Panc1 (cell line): ENCODE results near the gene TINAGL1. TPM values are rescaled to one million over a fixed set of nuclear protein-coding genes. Genes with fewer than 3 reads are reported as not detected.

ENCODE experiments used
- ATAC-seq: fragments of 200-7000 bp; cut with Tn5 transposase; 2 replicates; pipeline ENCODE4 v1.9.1; 2020; ENCODE audit warnings: mild to moderate bottlenecking, moderate library complexity
- BruUV-seq: library from RNA; stranded (reverse); fragments of 400-500 nt; replicated peaks from 2 replicates; lab custom pipeline; 2021; lab: Mats Ljungman, UMichigan
- CTCF ChIA-PET: fragments of 300-600 bp; sonication (Branson Sonifier 250); formaldehyde crosslinking; loops from one replicate; lab custom pipeline; 2022; ENCODE audit warnings: antibody characterized with exemption; lab: Charles Lee
- POLR2A ChIA-PET: fragments of 300-600 bp; sonication (Branson Sonifier 250); formaldehyde crosslinking; loops from one replicate; lab custom pipeline; 2022; ENCODE audit warnings: antibody characterized with exemption; lab: Charles Lee
- DNase-seq: peaks from one replicate; pipeline ENCODE4 v3.0.0-alpha.2; 2010; ENCODE audit warnings: low read depth, low spot score
- H3K27ac ChIP-seq: 2 replicates; pipeline ENCODE4 v1.5.1; 2011; ENCODE audit warnings: mild to moderate bottlenecking, low read length, inconsistent platforms
- H3K27me3 ChIP-seq: fragments of 200-500 bp; sonication (Bioruptor generic); 2 replicates; pipeline ENCODE4 v1.6.0; 2014; ENCODE audit warnings: low read length, inconsistent platforms; ENCODE audit not compliant: control insufficient read depth, insufficient read depth
- H3K36me3 ChIP-seq: fragments of 200-500 bp; sonication (Bioruptor generic); 2 replicates; pipeline ENCODE4 v1.5.1; 2014; ENCODE audit warnings: inconsistent platforms, mild to moderate bottlenecking, low read length, moderate library complexity; ENCODE audit not compliant: control insufficient read depth, insufficient read depth
- H3K4me1 ChIP-seq: 2 replicates; pipeline ENCODE4 v1.5.1; 2011; ENCODE audit warnings: inconsistent platforms, mild to moderate bottlenecking, low read length, moderate library complexity; ENCODE audit not compliant: control insufficient read depth, insufficient read depth
- H3K4me3 ChIP-seq, 2 experiments: 2 replicates each; pipeline ENCODE4 v1.5.1; 2011 to 2012; ENCODE audit warnings: low read depth in 2 of 2, low read length in 2 of 2, mild to moderate bottlenecking in 2 of 2, inconsistent platforms in 1 of 2, moderate library complexity in 1 of 2
- H3K9me3 ChIP-seq: fragments of 200-500 bp; sonication (Bioruptor generic); 2 replicates; pipeline ENCODE4 v1.5.1; 2014; ENCODE audit warnings: low read depth, mild to moderate bottlenecking, inconsistent platforms, low read length, moderate library complexity; ENCODE audit not compliant: control insufficient read depth, insufficient read depth
- CTCF ChIP-seq: fragments of 450-650 bp; IDR thresholded peaks from 2 replicates; pipeline ENCODE4 v1.5.1; 2017; ENCODE audit warnings: mild to moderate bottlenecking
- POLR2AphosphoS5 ChIP-seq: IDR thresholded peaks from 2 replicates; pipeline ENCODE4 v1.6.1; 2012; ENCODE audit warnings: mild to moderate bottlenecking, low read depth, low read length, moderate library complexity
- SIN3A ChIP-seq: IDR thresholded peaks from 2 replicates; pipeline ENCODE4 v1.6.1; 2012; ENCODE audit warnings: low read depth, mild to moderate bottlenecking, low read length, moderate library complexity, borderline replicate concordance; ENCODE audit not compliant: insufficient read depth
- TCF7L2 ChIP-seq: IDR thresholded peaks from 2 replicates; pipeline ENCODE4 v1.6.1; 2011; ENCODE audit warnings: mild to moderate bottlenecking, low read depth, low read length, inconsistent platforms
- in situ Hi-C: cut with HindIII; loops from 2 replicates; pipeline ENCODE4 v1.10.0; 2016; ENCODE audit warnings: low sequenced_read_pairs, low pct_unique_long_range_greater_than_20kb
- intact Hi-C: fragments of 100-400 bp; cut with micrococcal nuclease; formaldehyde crosslinking; loops from one replicate; pipeline ENCODE4 v1.10.0; 2022; ENCODE audit not compliant: unreplicated experiment
- total RNA-seq: library from RNA; stranded (reverse); gene quantifications from one replicate; pipeline ENCODE4 v1.2.1, GENCODE V29; 2021; ENCODE audit not compliant: unreplicated experiment
- TF ChIP-seq, protein P1 (sequence below), 2 experiments: IDR thresholded peaks; 2 replicates each; pipeline ENCODE4 v1.6.1; 2011 to 2012; ENCODE audit warnings: low read depth in 2 of 2, control low read depth in 1 of 2, low read length in 1 of 2, mild to moderate bottlenecking in 1 of 2, moderate library complexity in 1 of 2; ENCODE audit not compliant: insufficient read depth in 1 of 2

Gene TINAGL1
- total RNA-seq, 1 experiment from 2014 or later = 6.1 TPM

DNA sequence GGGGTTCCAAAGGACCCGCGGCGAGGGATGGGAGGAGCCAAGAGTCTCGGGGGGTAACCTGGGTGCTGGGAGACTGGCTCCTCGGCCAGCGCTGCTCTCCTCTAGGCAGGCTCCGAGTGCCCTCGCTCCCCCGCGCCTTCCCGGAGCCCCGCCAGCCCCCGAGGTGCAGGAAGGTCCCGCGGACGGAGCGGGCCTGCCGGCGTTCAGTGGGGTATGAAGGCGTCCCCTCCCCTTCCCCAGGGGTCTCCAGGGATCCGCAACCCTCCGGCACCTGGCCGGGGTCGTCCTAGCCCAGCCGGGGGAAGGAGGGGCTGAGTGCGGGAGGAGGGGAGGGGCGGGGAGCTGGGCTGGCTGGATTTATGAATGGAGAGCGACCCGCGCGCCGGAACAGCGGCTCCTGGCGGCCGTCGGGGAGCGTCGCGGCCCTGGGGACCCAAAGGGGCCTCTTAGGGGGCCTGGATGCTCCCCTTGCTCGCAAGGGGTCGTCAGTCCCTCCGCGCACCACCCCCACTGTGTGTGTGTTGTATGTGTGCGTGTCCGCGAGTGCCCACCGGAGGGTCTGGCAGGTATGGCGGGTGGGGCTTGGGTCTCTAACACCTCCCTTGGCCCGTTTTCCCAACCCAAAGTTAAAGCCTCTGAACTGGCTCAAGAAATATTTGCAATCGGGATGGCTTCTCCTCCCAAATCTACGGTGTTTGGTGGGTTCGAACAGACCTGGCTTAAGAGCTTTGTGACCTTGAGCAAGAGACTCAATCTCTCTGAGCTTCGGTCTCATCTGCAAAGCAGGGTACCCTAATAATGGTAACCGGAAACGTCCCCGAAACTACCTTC, 41.8 kb downstream of the TINAGL1 start:
- no TSS peak for BruUV-seq
- no peak for DNase-seq
- TF ChIP-seq, protein P1, sequence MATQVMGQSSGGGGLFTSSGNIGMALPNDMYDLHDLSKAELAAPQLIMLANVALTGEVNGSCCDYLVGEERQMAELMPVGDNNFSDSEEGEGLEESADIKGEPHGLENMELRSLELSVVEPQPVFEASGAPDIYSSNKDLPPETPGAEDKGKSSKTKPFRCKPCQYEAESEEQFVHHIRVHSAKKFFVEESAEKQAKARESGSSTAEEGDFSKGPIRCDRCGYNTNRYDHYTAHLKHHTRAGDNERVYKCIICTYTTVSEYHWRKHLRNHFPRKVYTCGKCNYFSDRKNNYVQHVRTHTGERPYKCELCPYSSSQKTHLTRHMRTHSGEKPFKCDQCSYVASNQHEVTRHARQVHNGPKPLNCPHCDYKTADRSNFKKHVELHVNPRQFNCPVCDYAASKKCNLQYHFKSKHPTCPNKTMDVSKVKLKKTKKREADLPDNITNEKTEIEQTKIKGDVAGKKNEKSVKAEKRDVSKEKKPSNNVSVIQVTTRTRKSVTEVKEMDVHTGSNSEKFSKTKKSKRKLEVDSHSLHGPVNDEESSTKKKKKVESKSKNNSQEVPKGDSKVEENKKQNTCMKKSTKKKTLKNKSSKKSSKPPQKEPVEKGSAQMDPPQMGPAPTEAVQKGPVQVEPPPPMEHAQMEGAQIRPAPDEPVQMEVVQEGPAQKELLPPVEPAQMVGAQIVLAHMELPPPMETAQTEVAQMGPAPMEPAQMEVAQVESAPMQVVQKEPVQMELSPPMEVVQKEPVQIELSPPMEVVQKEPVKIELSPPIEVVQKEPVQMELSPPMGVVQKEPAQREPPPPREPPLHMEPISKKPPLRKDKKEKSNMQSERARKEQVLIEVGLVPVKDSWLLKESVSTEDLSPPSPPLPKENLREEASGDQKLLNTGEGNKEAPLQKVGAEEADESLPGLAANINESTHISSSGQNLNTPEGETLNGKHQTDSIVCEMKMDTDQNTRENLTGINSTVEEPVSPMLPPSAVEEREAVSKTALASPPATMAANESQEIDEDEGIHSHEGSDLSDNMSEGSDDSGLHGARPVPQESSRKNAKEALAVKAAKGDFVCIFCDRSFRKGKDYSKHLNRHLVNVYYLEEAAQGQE (IDR thresholded peaks at IDR 0.05; ENCODE audit: insufficient read depth in 1 of 2, low read depth in 2 of 2, low read length in 1 of 2) = no peak
- TF ChIP-seq CTCF = peak; percentile 95

GRCh38 chr1:31618916-31619846, 42.9 kb downstream of the TINAGL1 start:
- intact Hi-C loops (no loop called here), in situ Hi-C loops (no loop called here)
- Histone ChIP-seq H3K9me3 (no peaks in the 10 kb centered on the region), H3K27me3 (peaks cover 5% of the 10 kb centered on the region), H3K4me1 (peaks cover 2% of the 10 kb centered on the region), H3K27ac (no peak overlapping the region), H3K36me3 (no peaks in the 10 kb centered on the region), H3K4me3 (no peak overlapping the region)
- DNase-seq (no peak), ATAC-seq (peak; percentile 19; the same call in 1 of the 2 replicates)
- CTCF ChIA-PET = interaction anchor here (0.7 kb wide), 1 partner anchor 38 kb away, joined by 3 read pairs; no protein-coding TSS in a partner anchor
- TF ChIP-seq SIN3A (no peak), TCF7L2 (no peak), CTCF (no peak), POLR2AphosphoS5 (no peak)
- TF ChIP-seq, protein P1 (IDR thresholded peaks at IDR 0.05; ENCODE audit: insufficient read depth in 1 of 2, low read depth in 2 of 2, low read length in 1 of 2) = no peak
- BruUV-seq = no TSS peak
- POLR2A ChIA-PET = no interaction called here

More for the DNA sequence above, 41.8 kb downstream of the TINAGL1 start:
- H3K27me3 ChIP-seq = peaks cover 5% of the 10 kb centered on the region
- peak overlapping the region; percentile 45 to 47 for H3K4me3 ChIP-seq
- in situ Hi-C loops (no loop called here), intact Hi-C loops (no loop called here)
- ATAC-seq = peak; percentile 84
- POLR2A ChIA-PET = no interaction called here
- no peak overlapping the region for H3K27ac ChIP-seq
- CTCF ChIA-PET = interaction anchor here (0.5 kb wide), 1 partner anchor 182 kb away, joined by 6 read pairs; no protein-coding TSS in a partner anchor
- no peaks in the 10 kb centered on the region for H3K36me3 ChIP-seq
- peaks cover 3% of the 10 kb centered on the region for H3K4me1 ChIP-seq
- H3K9me3 ChIP-seq = no peaks in the 10 kb centered on the region
